K562 treated with DMSO at 1 percent for 48 hours (cell line): ENCODE data around the gene GALNTL6. TPM values are rescaled to one million over a fixed set of nuclear protein-coding genes. Genes with fewer than 3 reads are reported as not detected.

Experiments used
- total RNA-seq: library from RNA; unstranded; fragments of 300-600 nt; gene quantifications from 2 replicates; pipeline ENCODE4 v1.2.3, GENCODE V29; 2022; ENCODE audit warnings: low replicate concordance; ENCODE audit errors: extremely low read depth

GALNTL6 gene
- not detected in 2 replicates for total RNA-seq

GRCh38 chr4:171812665-171813525 lies at the start of gene GALNTL6:
Gene GALNTL6, plus strand, starts transcription at chr4:171813404.

